HG03565 (cell line): ENCODE data around the gene CHD5.
"Not testable (repeated sequence)": the region's sequence is repeated elsewhere in the genome, so short reads cannot be mapped to it uniquely, and the experiment has no call there.

Experiments
- ATAC-seq: cut with Tn5 transposase; IDR thresholded peaks from one replicate; pipeline ENCODE4 v1.9.1; 2021; ENCODE audit warnings: mild to moderate bottlenecking, moderate library complexity; ENCODE audit not compliant: unreplicated experiment

CHD5 gene

GRCh38 chr1:6180268-6180706 is at the start of gene CHD5:
CHD5 (minus strand) TSS chr1:6180321; CDS start chr1:6180023, 298 bp downstream.
- no peak for ATAC-seq

- ATAC-seq: no peak
These were observed 45.5 kb upstream of the CHD5 start for GRCh38 chr1:6225651-6226050.

- ATAC-seq: no peak
These were observed 44.6 kb upstream of the CHD5 start for GRCh38 chr1:6224718-6225117.

GRCh38 chr1:6223617-6224016 is 43.5 kb upstream of the CHD5 start:
- ATAC-seq: no peak

- no peak for ATAC-seq
These were observed 42.5 kb upstream of the CHD5 start for GRCh38 chr1:6222636-6223035.

- no peak for ATAC-seq
These were observed 41.2 kb upstream of the CHD5 start for GRCh38 chr1:6221210-6221784.

- ATAC-seq: no peak
These were observed 40.1 kb upstream of the CHD5 start for GRCh38 chr1:6220236-6220635.

GRCh38 chr1:6219641-6220040 is 39.5 kb upstream of the CHD5 start:
- not testable (repeated sequence) for ATAC-seq

- no peak for ATAC-seq
These were observed 38.4 kb upstream of the CHD5 start for GRCh38 chr1:6218375-6219164.

GRCh38 chr1:6212193-6212959 is 32.3 kb upstream of the CHD5 start:
- ATAC-seq: no peak

GRCh38 chr1:6211731-6212130 is 31.6 kb upstream of the CHD5 start:
- ATAC-seq: no peak

- no peak for ATAC-seq
These were observed 30.7 kb upstream of the CHD5 start for GRCh38 chr1:6210591-6211355.

GRCh38 chr1:6209661-6210580 is 29.8 kb upstream of the CHD5 start:
- no peak for ATAC-seq

- no peak for ATAC-seq
These were observed 28.9 kb upstream of the CHD5 start for GRCh38 chr1:6208723-6209660.

GRCh38 chr1:6207921-6208320 is 27.8 kb upstream of the CHD5 start:
- ATAC-seq: no peak

GRCh38 chr1:6207075-6207885 is 27.2 kb upstream of the CHD5 start:
- no peak for ATAC-seq

- ATAC-seq: no peak
These were observed 26.4 kb upstream of the CHD5 start for GRCh38 chr1:6206520-6206855.

GRCh38 chr1:6205849-6206519 is 25.9 kb upstream of the CHD5 start, which contains the start of gene RNF207:
RNF207 (plus strand) TSS chr1:6206119; CDS start chr1:6206536, 417 bp downstream.
- peak; percentile 36 for ATAC-seq
